ENCODE measurements around the gene IRAK2. TPM values are rescaled to one million over a fixed set of nuclear protein-coding genes. Genes with fewer than 3 reads are reported as not detected.
"Not testable (repeated sequence)": the region's sequence is repeated elsewhere in the genome, so short reads cannot be mapped to it uniquely, and the experiment has no call there.

IRAK2 gene
- total RNA-seq, 1 donor from 2014 or later: 2.9 TPM

DNA sequence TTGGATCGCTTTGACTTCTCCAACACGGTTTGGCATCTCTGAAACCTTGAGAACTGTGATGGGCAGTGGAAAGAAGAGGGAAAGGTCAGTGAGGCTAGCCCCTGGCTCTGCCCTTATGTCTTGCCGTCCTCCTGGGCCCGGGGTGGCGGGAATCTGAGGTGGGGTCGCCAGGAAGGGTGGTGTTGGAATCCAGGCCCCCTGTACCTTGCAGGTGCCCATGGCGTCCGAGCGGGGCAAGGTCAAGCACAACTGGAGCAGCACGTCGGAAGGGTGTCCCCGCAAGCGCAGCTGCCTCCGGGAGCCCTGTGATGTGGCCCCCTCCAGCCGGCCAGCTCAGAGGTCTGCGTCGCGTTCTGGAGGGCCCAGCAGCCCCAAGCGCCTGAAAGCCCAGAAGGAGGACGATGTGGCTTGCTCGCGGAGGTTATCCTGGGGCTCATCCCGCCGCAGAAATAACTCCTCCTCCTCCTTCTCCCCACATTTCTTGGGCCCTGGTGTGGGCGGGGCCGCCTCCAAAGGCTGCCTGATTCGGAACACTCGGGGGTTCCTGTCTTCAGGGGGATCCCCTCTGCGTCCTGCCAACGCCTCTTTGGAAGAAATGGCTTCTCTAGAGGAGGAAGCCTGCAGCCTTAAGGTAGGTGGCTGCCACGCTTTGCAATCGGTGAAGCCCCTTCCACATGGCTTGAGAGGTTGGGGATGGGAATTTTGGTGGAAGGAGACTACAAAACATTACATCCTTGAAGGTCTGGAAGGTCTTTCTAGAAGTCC, 84.4 kb downstream of the IRAK2 start:
- DNase-seq (ENCODE audit: low read depth): peak; percentile 31

DNA sequence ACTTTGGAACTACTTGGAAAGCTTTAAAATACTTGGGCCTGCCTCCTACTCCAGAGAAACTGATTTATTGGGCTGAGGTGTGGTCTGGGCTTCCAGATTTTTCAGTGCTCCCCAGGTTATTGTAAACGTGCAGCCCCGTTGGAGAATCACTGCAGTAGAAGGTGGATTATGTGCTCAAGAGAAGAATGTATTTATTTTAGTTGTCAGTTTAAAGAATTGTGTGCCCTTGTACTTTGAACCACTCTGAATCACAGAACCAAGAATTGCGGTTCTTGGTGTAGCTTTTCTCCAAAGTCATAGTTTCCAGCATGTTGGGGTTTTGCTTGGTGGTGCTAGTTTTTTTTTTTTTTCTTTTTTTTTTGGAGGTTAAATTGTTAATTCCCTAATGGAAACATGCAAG, 85.1 kb downstream of the IRAK2 start:
- DNase-seq (ENCODE audit: low read depth): no peak

DNA sequence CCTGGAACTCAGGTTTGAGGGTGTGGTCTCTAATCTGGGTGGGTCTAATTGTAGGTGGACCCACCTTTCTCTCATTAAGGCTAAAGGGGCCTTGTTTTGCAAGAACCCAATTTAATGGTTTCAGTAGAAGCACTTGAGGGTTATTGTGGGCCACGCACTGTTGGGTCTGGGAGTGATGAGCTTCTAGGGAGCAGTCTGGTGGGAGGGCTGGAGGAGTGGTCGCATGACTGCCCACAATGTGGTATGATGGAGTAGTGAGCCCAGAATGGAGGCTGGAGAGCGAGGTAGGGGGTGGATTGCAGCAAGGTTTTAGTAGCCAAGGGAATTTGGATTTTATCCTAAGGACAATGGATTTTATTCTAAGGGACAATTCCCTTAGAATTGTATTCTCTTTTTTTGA, 86.3 kb downstream of the IRAK2 start:
- no peak for DNase-seq (ENCODE audit: low read depth)

DNA sequence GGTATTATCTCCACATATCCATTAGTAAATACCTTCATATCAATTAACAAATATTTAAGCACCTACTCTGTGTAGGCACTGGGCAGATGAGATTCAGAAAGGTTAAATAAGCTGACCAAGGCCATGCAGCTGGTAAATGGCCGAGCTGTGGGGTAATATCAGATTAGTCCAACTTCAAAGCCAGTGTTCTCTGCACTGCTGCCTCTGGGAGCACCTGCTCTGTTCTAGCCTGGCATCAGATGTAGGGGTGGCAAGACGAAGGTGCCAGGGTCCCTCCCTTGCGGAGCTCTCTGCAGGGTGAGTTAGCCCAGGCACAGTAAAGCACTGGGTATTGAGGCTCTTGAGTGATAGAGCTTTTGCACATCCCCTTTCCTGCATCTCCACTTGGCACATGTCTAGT, 89.0 kb downstream of the IRAK2 start:
- no peak for DNase-seq (ENCODE audit: low read depth)

DNA sequence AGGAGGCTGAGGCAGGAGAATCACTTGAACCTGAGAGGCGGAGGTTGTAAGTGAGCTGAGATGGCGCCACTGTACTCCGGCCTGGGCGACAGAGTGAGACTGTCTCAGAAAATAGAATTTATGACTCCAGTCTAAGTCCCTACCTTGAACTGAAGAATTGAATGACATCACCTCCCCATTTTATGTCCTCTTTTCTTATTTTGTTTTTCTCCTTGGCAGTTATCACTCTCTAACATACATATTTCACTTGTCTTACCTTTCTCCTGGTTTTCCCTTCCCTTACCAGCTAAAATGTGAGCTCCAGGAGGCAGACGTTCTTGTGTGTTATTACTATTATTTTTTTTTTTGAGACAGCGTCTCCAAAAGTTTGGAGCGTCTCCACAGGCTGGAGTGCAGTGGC, 91.1 kb downstream of the IRAK2 start:
- DNase-seq (ENCODE audit: low read depth): no peak

DNA sequence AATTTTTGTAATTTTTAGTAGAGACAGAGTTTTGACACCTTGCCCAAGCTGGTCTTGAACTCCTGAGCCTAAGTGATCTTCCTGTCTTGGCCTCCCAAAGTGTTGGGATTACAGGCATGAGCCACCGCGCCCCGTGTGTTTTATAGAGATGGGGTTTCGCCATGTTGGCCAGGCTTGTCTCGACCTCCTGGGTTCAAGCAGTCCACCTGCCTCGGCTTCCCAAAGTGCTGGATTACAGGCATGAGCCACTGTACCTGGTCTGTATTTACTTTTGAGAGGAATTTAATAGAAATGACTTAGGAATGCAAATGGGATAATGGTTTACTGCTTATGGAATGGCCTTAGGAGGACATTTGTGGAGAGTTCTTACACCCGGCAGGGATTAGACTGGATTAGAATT, 94.3 kb downstream of the IRAK2 start:
- no peak for DNase-seq (ENCODE audit: low read depth)

DNA sequence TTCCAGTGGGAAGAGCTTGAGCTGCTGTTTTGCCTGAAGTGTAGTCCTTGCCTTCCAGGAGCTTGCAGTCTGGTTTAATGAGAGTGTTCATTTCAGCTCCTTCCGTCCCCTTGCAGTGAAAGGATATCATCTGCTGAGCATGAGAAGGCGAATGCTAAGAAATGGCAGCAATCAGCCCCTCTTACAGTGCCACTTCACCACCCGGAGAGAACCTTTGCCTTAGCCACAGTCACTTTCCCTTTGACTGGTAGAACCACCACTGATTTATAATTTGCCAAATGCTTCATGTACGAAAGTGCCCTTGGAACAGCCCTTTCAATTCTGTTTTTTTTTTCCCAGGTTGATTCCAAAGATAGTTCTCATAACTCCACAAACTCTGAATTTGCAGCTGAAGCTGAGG, 95.1 kb downstream of the IRAK2 start:
- DNase-seq (ENCODE audit: low read depth): no peak

DNA sequence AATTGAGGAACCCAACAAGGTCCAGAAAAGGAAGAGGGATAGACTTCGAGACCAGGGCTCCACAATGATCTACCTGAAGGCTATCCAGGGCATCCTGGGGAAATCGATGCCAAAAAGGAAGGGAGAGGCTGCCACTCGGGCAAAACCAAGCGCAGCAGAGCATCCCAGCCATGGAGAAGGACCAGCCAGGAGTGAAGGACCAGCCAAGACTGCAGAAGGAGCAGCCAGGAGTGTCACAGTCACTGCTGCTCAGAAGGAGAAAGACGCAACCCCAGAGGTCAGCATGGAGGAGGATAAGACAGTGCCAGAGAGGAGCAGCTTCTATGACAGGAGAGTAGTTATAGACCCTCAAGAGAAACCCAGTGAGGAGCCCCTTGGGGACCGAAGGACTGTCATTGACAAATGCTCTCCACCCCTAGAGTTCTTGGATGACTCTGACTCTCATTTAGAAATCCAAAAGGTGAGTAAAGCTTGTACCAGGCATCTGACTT, 95.5 kb downstream of the IRAK2 start:
- DNase-seq (ENCODE audit: low read depth): no peak

DNA sequence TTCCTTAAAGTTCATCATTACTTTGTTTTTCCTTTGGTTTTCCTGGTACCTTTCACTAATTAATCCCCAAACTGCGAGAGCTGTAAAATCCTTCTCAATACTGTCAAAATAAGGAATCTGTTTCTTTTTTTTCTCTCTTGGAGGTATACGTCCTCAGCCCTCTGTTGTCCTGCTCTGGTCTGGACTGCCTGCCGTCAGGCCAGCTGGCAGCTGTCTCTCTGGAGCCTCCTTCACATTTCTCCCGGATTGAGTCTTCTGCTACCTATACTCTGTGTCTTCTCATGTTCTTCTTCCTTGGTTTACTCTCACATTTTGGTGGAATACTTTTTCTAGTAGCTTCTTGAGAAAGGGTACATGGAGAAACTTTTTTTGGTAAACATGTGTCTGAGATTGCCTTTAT, 97.3 kb downstream of the IRAK2 start:
- peak; percentile 24 for DNase-seq (ENCODE audit: low read depth)

DNA sequence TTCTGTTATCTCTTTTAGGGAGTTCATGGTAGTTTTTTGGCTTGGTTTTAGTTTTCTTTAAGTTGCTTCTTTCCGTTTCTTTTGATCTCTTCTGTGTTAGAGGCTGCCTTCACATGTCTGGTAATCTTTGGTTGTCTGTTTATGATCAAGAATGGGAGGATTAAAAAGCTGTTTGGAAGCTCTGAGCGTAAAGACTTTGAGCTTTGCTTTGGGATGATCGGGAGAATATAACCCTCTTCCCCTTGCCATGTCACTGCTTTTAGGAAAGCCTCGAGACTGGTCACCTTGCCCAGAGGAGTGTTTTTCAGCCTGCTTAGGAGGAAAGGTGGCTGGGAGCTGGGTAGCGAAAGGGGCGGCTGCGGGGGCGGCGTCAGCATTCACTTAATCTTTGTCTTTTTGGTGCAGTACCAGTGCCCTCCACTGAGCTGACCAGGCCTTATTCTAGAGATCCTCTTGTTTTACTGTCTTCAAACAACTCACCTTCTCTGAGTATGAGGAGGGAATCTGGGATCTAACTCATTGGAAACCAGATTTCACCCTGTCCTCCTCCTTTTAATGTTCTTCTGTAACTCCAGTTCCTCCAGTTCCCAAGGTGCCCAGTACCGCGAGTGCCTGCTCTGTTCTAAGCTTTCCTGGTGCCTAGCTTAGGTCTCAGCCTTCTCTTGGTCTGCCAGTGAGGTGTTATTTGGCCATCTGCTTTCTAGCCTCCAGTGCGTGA, 99.1 kb downstream of the IRAK2 start:
- DNase-seq (ENCODE audit: low read depth): peak; percentile 32

DNA sequence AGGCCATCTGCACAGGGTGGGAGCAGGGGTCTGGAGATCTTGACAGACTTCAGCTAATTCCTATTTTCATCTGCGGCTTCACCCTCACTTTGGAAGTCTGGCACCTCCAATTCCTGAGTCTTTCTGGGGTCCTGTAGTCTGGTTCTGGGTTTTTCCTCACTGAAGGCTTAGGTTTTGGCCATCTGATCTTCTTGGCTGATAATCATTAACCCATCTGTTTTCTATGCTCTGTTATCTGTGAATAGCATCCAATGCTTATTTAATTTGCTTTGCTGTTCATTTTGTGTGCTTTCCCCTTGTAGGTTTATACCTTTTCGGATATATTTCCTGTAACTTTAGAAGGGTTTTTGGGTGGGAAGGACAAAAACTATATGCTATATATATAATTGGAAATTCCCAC, 101.1 kb downstream of the IRAK2 start:
- no peak for DNase-seq (ENCODE audit: low read depth)

DNA sequence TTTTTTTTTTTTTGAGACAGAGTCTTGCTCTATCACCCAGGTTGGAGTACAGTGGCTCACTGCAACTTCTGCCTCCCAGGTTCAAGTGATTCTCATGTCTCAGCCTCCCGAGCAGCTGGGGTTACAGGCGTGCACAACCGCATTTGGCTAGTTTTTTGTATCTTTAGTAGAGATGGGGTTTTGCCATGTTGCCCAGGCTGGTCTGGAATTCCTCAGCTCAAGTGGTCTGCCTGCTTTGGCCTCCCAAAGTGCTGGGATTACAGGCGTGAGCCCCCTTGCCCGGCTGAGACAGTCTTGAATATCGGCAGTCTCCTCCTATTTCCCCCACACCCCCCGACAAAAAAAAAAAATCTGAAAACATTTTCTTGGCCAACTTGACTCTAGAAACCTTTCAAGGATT, 102.2 kb downstream of the IRAK2 start:
- DNase-seq (ENCODE audit: low read depth): not testable (repeated sequence)

DNA sequence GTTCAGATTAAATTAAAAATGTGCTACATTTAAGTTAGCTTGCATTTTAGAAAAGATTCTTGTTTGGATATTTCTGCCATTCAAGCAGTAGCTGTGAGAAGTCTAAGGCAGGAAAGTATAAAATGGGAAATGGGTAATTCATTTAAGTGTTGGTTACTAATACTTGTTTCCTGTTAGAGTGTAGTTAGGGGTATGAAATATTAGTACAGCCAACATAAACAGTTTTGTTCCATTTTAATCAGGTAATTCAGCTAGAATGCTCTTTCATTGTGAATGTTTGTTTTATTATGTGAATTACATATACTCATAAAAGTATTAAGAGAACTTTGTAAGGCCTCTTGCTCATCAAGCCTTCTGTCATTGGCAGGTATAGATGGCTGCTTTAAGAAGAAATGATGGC, 103.4 kb downstream of the IRAK2 start:
- no peak for DNase-seq (ENCODE audit: low read depth)

DNA sequence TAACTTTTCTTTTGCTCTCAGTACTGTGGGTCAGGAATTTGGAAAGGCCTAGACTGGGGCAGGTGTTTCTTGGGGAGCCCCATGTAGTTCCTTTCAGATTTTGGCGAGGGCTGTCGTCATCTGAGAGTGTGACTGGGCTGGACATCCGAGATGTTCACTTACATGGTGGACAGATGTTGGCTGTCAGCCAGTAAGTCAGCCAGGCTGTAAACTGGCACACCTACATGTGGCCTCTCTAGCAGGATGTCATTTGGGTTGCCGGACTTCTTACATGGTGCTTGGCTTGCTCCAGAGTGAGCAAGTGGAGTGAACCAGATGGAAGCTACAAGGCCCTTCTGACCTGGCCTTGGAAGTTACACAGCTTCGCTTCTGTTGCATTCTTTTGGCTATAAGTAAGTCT, 104.2 kb downstream of the IRAK2 start:
- DNase-seq (ENCODE audit: low read depth): peak; percentile 48

DNA sequence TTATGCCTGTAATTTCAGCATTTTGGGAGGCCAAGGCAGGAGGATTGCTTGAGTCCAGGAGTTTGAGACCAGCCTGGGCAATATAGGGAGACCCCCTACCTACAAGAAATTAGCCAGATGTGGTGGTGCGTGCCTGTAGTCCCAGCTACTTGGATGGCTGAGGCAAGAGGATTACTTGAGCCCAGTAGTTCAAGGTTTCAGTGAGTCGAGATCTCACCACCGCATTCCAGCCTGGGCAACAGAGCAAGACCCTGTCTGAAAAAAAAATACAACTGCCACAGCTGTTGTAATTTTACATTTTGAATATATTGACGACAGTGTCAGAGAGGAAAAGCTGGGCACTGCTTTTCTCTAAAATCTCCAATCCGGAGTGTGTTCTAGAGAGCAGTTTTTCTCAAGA, 104.7 kb downstream of the IRAK2 start:
- no peak for DNase-seq (ENCODE audit: low read depth)

DNA sequence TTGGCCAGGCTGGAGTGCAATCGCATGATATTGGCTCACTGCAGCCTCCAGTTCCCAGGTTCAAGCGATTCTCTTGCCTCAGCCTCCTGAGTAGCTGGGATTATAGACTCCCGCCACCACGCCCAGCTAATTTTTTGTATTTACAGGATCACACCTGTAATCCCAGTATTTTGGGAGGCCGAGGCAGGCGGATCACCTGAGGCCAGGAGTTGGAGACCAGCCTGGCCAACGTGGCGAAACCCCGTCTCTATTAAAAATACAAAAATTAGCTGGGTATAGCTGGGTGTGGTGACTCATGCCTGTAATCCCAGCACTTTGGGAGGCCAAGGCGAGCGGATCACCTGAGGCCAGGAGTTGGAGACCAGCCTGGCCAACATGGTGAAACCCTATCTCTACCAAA, 107.8 kb downstream of the IRAK2 start:
- not testable (repeated sequence) for DNase-seq (ENCODE audit: low read depth)

DNA sequence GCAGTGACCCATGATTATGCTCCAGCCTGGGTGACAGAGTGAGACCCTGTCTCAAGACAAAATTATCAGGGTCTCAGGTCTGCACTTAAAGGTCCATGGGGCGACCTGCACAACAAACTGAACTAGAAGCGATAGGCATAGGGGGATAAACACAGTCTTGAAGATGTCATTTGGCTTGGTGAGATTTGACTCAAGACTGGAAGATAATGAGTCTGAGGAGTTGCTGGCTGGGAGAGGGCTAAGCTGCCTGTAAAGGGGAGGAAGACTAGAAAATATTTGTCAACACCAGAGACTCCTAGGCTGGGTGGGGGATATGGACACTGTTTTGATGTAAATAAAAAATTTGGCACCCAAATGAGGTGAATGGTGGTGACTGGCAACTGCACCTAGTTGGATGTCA, 108.3 kb downstream of the IRAK2 start:
- DNase-seq (ENCODE audit: low read depth): no peak

DNA sequence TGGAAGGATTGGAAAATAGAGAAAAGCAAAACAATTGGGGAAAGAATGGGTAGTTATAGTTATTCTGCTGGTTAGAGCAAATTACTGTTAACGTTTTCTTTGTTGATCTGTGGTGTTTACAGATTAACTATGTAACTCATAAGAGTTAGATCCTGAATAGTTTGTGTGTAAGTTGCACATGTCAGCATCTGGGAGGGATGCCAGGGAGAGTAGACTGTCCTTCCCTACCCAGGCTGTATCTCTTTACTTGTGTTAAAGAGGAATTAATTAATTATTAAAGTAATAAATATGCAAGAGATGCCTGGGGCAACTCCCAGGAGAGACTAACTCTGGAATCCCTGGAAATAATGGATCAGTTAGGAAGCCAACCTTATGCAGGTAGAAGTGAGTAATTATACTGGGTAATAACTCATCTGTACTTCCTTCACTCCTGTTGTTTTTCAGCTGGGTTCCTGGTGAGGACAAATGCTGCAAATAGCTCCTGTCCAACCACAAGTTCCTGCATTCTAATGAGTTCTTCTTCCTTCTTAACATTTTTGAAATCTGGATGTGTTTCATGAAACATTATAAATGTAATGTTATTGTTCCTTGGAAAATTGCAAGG, 109.1 kb downstream of the IRAK2 start:
- DNase-seq (ENCODE audit: low read depth): peak; percentile 17

DNA sequence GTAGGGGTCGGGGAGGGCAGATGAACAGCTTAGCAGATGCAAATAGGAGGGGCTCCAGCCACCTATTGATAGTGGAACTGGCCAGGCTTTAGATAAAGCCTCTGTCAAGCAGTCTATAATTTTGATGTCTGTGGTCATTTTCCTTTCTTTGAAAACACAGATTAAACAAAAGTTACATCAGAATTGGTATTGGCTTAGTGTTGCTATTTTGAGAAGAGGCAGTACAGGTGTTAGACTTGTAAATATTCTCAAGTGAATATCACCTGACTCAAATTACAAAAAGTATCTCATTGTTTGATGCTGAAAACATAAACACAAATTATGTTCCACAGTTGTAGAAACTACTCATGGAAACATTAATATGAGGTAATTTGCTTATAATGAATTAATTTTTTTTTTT, 109.9 kb downstream of the IRAK2 start:
- no peak for DNase-seq (ENCODE audit: low read depth)

DNA sequence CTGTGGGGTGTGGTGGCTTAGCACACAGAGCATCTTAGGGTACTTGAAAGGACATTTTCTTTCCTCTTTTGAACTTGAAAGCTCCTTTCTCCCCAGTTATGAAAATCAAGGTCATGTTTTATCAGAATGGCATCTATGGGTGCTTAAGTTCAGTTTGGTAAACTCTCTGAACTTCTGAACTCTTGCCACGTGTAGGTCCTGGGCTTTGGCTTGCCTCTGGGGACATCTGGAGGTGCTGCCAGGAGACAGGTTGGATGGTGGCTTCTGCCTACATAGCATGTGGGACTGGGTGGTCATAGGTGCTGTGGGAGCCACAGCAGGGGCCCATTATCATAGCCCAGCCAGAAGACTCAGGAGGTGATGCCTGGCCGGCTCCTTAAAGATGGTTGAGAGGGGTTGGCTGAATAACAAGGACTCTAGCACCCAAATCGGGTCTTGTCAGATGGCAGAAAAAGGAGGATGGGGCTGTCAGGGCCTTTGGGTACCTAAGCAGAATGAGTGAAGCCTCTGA, 112.5 kb downstream of the IRAK2 start:
- DNase-seq (ENCODE audit: low read depth): no peak

DNA sequence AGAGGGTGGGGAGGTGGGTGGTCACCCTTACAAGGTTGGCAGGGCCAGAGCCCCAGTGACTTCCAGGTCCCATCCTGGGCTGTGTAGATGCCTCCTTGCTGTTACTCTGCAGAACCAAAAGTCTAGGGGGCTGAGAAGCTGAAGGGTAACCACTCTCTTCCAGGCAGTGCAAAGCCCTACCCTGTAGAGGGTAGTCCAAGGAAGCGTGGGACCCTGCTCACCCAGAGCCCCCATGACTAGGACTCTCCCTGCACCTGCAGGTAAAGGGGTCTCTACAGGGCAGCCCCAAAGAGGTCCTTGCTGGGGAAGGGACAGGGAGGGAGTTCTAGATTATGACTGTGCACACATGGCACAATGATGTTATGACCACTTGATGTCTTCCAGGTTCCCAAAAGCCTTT, 113.8 kb downstream of the IRAK2 start:
- no peak for DNase-seq (ENCODE audit: low read depth)
